GM12878 (cell line): Measurements from ENCODE around the gene ZNF93. TPM values are rescaled to one million over a fixed set of nuclear protein-coding genes. Genes with fewer than 3 reads are reported as not detected.

Experiments
- ATAC-seq: fragments of 200-7000 bp; cut with Tn5 transposase; 3 replicates; pipeline ENCODE4 v1.9.1; 2020; ENCODE audit warnings: mild to moderate bottlenecking, moderate library complexity
- BruUV-seq: library from RNA; stranded (reverse); fragments of 400-500 nt; replicated peaks from 2 replicates; lab custom pipeline; 2021; lab: Mats Ljungman, UMichigan
- CTCF ChIA-PET: fragments of 300-600 bp; sonication (Branson Sonifier 250); formaldehyde crosslinking; extraction: SDS; loops from one replicate; lab custom pipeline; 2021; ENCODE audit warnings: inconsistent platforms; lab: Yijun Ruan, JAX
- POLR2A ChIA-PET: fragments of 350-600 bp; formaldehyde crosslinking; extraction: SDS; loops from one replicate; lab custom pipeline; 2021; ENCODE audit warnings: inconsistent platforms; lab: Charles Lee
- RAD21 ChIA-PET: fragments of 300-600 bp; sonication (Branson Sonifier 250); formaldehyde crosslinking; loops from one replicate; lab custom pipeline; 2023; ENCODE audit warnings: antibody characterized with exemption; ENCODE audit not compliant: unreplicated experiment; lab: Charles Lee
- SMC1A ChIA-PET: fragments of 300-600 bp; sonication (Branson Sonifier 250); formaldehyde crosslinking; loops from one replicate; lab custom pipeline; 2023; ENCODE audit not compliant: unreplicated experiment, uncharacterized antibody; lab: Charles Lee
- DNase-seq: peaks from one replicate; pipeline ENCODE4 v3.0.0-alpha.2; 2011; ENCODE audit warnings: low read depth, low spot score
- FAIRE-seq: peaks from 3 replicates; lab custom pipeline; 2011; peaks lifted over from hg19 to GRCh38; lab: Jason Lieb, UNC
- H2AFZ ChIP-seq: 2 replicates; pipeline ENCODE4 v1.6.0; 2011; ENCODE audit warnings: low read depth, low read length, control low read depth; ENCODE audit not compliant: control insufficient read depth
- H3K27ac ChIP-seq: 2 replicates; pipeline ENCODE4 v1.5.1; 2011; ENCODE audit warnings: control low read depth; ENCODE audit not compliant: control insufficient read depth, insufficient read depth
- H3K27me3 ChIP-seq, 2 experiments: replicated peaks in 1 of 2; 2 replicates each; pipeline versions ENCODE4 v1.6.0 to v1.6.1; 2011; ENCODE audit warnings: low read length in 1 of 2; ENCODE audit not compliant: control insufficient read depth in 2 of 2, insufficient read depth in 2 of 2
- H3K36me3 ChIP-seq, 2 experiments: 2 replicates each; pipeline ENCODE4 v1.5.1; 2011; ENCODE audit warnings: low read length in 1 of 2; ENCODE audit not compliant: control insufficient read depth in 2 of 2, insufficient read depth in 2 of 2
- H3K4me1 ChIP-seq: 2 replicates; pipeline ENCODE4 v1.6.1; 2011; ENCODE audit warnings: mild to moderate bottlenecking, low read length, moderate library complexity, mixed read lengths; ENCODE audit not compliant: control insufficient read depth, insufficient read depth
- H3K4me2 ChIP-seq: 2 replicates; pipeline ENCODE4 v1.6.0; 2011; ENCODE audit warnings: control low read depth; ENCODE audit not compliant: control insufficient read depth, insufficient read depth
- H3K4me3 ChIP-seq: fragments of 200-600 bp; sonication (generic); 2 replicates; pipeline ENCODE4 v1.5.1; 2016
- H3K79me2 ChIP-seq: 2 replicates; pipeline ENCODE4 v1.6.0; 2011; ENCODE audit warnings: low read length; ENCODE audit not compliant: control insufficient read depth, insufficient read depth
- H3K9ac ChIP-seq: 2 replicates; pipeline ENCODE4 v1.8.0; 2011; ENCODE audit warnings: low read length, control low read depth, mixed read lengths; ENCODE audit not compliant: control insufficient read depth, insufficient read depth
- H3K9me3 ChIP-seq: replicated peaks from 3 replicates; pipeline ENCODE4 v1.5.1; 2011; ENCODE audit warnings: mild to moderate bottlenecking, low read length; ENCODE audit not compliant: control insufficient read depth, insufficient read depth
- H4K20me1 ChIP-seq: 2 replicates; pipeline ENCODE4 v1.6.0; 2011; ENCODE audit not compliant: control insufficient read depth, insufficient read depth
- ELK1 ChIP-seq: IDR thresholded peaks from 2 replicates; pipeline ENCODE4 v1.6.1; 2012; ENCODE audit warnings: low read depth, low read length, improper control_type of control experiment
- GABPA ChIP-seq: IDR thresholded peaks from 2 replicates; pipeline ENCODE4 v1.6.1; 2014; ENCODE audit warnings: antibody characterized with exemption, low read depth, mild to moderate bottlenecking, inconsistent platforms
- GATAD2B ChIP-seq: fragments of 450-650 bp; conservative IDR thresholded peaks from 2 replicates; pipeline ENCODE4 v1.6.1; 2017; ENCODE audit warnings: low read depth, mild to moderate bottlenecking, moderate library complexity
- MEF2B ChIP-seq: fragments of 450-650 bp; IDR thresholded peaks from 2 replicates; pipeline ENCODE4 v1.6.1; 2018; ENCODE audit warnings: mild to moderate bottlenecking, moderate library complexity; ENCODE audit not compliant: partially characterized antibody, poor library complexity, severe bottlenecking
- MXI1 ChIP-seq: fragments of 150-350 bp; IDR thresholded peaks from 2 replicates; pipeline ENCODE4 v1.6.1; 2011; ENCODE audit warnings: low read depth, mild to moderate bottlenecking, inconsistent platforms, low read length, improper control_type of control experiment
- PML ChIP-seq: IDR thresholded peaks from 2 replicates; pipeline ENCODE4 v1.6.1; 2012; ENCODE audit warnings: low read length, inconsistent platforms
- RAD21 ChIP-seq: IDR thresholded peaks from 2 replicates; pipeline ENCODE4 v1.6.1; 2011; ENCODE audit warnings: mild to moderate bottlenecking, low read depth, low read length, moderate library complexity; ENCODE audit not compliant: insufficient read depth
- RAD51 ChIP-seq: fragments of 450-650 bp; IDR thresholded peaks from 2 replicates; pipeline ENCODE4 v1.6.1; 2016; ENCODE audit warnings: moderate library complexity, mild to moderate bottlenecking, inconsistent platforms
- RBBP5 ChIP-seq: fragments of 200-600 bp; sonication (generic); conservative IDR thresholded peaks from 2 replicates; pipeline ENCODE4 v1.6.1; 2016
- RELB ChIP-seq: fragments of 450-650 bp; IDR thresholded peaks from 2 replicates; pipeline ENCODE4 v1.6.1; 2017; ENCODE audit warnings: low read depth, mild to moderate bottlenecking, moderate library complexity
- SMARCA5 ChIP-seq: fragments of 450-650 bp; IDR thresholded peaks from 2 replicates; pipeline ENCODE4 v1.6.1; 2017; ENCODE audit warnings: mild to moderate bottlenecking
- SP1 ChIP-seq: IDR thresholded peaks from one replicate; pipeline ENCODE4 v1.6.1; 2011; ENCODE audit warnings: low read depth, low read length
- SUPT20H ChIP-seq: IDR thresholded peaks from 2 replicates; pipeline ENCODE4 v1.6.1; 2011; ENCODE audit warnings: low read depth, mild to moderate bottlenecking, low read length, moderate library complexity, borderline replicate concordance; ENCODE audit not compliant: control insufficient read depth
- ZNF274 ChIP-seq: IDR thresholded peaks from one replicate; pipeline ENCODE4 v1.8.0; 2011; ENCODE audit not compliant: insufficient read length, insufficient read depth
- ZNF622 ChIP-seq: fragments of 450-650 bp; IDR thresholded peaks from 2 replicates; pipeline ENCODE4 v1.6.1; 2017; ENCODE audit warnings: mild to moderate bottlenecking, inconsistent platforms
- WGBS: methylation state at CpG from one replicate; pipeline ENCODE4 v1.1.6; 2016; ENCODE audit warnings: low lambda C conversion rate; ENCODE audit not compliant: insufficient replicate concordance, insufficient coverage; ENCODE audit errors: missing lambda C conversion rate; 5-methylcytosine and 5-hydroxymethylcytosine counted together
- in situ Hi-C: fragments of 300-500 bp; cut with MboI; formaldehyde crosslinking; loops from 9 replicates; pipeline ENCODE4 v1.14.3; 2018; ENCODE audit warnings: mixed read lengths
- intact Hi-C: fragments of 100-400 bp; cut with micrococcal nuclease; formaldehyde crosslinking; loops from one replicate; pipeline ENCODE4 v1.14.2; 2022; ENCODE audit not compliant: unreplicated experiment
- polyA plus RNA-seq, 11 experiments: library from polyadenylated mRNA; depleted of rRNA in 4 of 11; unstranded in 6 of 11; stranded (reverse) in 5 of 11; fragments of >200 nt; fragmentation: Nextera tagmentation in 4 of 11; fragmentation: Illumina TruSeq in 1 of 11; extraction: Ambion mirVana in 4 of 11; extraction: Trizol in 1 of 11; gene quantifications; 1 replicate in 1 of 11; 2 replicates in 10 of 11; pipeline versions ENCODE4 v1.2.1 to v1.2.3, GENCODE V29; 2011 to 2016; ENCODE audit warnings: inconsistent platforms in 2 of 11, missing spikeins in 2 of 11, low read depth in 1 of 11
- total RNA-seq, 4 experiments: library from RNA; depleted of rRNA in 3 of 4; stranded (reverse); fragments of >200 nt in 3 of 4; fragmentation: Illumina TruSeq in 1 of 4; extraction: Trizol in 1 of 4; gene quantifications; 2 replicates each; pipeline versions ENCODE4 v1.2.1 to v1.2.3, GENCODE V29; 2013 to 2021
- TF ChIP-seq, protein P1 (sequence below): fragments of 450-650 bp; IDR thresholded peaks from 2 replicates; pipeline ENCODE4 v1.6.1; 2016; ENCODE audit warnings: mild to moderate bottlenecking
- TF ChIP-seq, protein P2 (sequence below): fragments of 450-650 bp; IDR thresholded peaks from 2 replicates; pipeline ENCODE4 v1.6.1; 2017; ENCODE audit warnings: borderline replicate concordance
- TF ChIP-seq, protein P3 (sequence below): fragments of 450-650 bp; formaldehyde crosslinking; IDR thresholded peaks from 2 replicates; pipeline ENCODE4 v1.4.0; 2022; ENCODE audit warnings: mild to moderate bottlenecking, moderate library complexity

Gene ZNF93
- total and polyA plus RNA-seq, 10 of the 15 experiments (the other 5 are each of a cell fraction or from before 2014, with no cell fraction given): 0.70 to 7.9 (median 1.9) TPM

GRCh38 chr19:19964416-19964815 lies 63.7 kb downstream of the ZNF93 start:
- no peaks in the 10 kb centered on the region for H4K20me1 ChIP-seq
- FAIRE-seq (no peak), DNase-seq (no peak), ATAC-seq (no peak)
- H3K27ac ChIP-seq: no peak overlapping the region
- no peaks in the 10 kb centered on the region for H3K4me1 ChIP-seq
- intact Hi-C loops: no loop called here
- RAD21 ChIA-PET: no interaction called here
- no peak overlapping the region for H3K4me2 ChIP-seq
- no peaks in the 10 kb centered on the region for H3K79me2 ChIP-seq
- H3K4me3 ChIP-seq: no peak overlapping the region
- no peaks in the 10 kb centered on the region; the same call in 2 of the 3 replicates for H3K9me3 ChIP-seq
- no peak overlapping the region for H3K9ac ChIP-seq
- no peaks in the 10 kb centered on the region for H3K36me3 ChIP-seq
- in situ Hi-C loops: no loop called here
- no peaks in the 10 kb centered on the region for H3K27me3 ChIP-seq
- no peak overlapping the region for H2AFZ ChIP-seq
- no TSS peak for BruUV-seq
- CTCF ChIA-PET: no interaction called here
- POLR2A ChIA-PET: no interaction called here
- 51% methylated on average over 7 of the region's 7 CpGs for whole genome bisulfite sequencing
- SMC1A ChIA-PET: no interaction called here
- no peak for TF ChIP-seq MEF2B
- TF ChIP-seq, protein P1, sequence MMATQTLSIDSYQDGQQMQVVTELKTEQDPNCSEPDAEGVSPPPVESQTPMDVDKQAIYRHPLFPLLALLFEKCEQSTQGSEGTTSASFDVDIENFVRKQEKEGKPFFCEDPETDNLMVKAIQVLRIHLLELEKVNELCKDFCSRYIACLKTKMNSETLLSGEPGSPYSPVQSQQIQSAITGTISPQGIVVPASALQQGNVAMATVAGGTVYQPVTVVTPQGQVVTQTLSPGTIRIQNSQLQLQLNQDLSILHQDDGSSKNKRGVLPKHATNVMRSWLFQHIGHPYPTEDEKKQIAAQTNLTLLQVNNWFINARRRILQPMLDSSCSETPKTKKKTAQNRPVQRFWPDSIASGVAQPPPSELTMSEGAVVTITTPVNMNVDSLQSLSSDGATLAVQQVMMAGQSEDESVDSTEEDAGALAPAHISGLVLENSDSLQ: no peak
- no peak for TF ChIP-seq SMARCA5
- no peak for TF ChIP-seq RAD21
- no peak for TF ChIP-seq SP1
- TF ChIP-seq PML: no peak
- no peak for TF ChIP-seq MXI1
- TF ChIP-seq ZNF622: no peak
- TF ChIP-seq, protein P2, sequence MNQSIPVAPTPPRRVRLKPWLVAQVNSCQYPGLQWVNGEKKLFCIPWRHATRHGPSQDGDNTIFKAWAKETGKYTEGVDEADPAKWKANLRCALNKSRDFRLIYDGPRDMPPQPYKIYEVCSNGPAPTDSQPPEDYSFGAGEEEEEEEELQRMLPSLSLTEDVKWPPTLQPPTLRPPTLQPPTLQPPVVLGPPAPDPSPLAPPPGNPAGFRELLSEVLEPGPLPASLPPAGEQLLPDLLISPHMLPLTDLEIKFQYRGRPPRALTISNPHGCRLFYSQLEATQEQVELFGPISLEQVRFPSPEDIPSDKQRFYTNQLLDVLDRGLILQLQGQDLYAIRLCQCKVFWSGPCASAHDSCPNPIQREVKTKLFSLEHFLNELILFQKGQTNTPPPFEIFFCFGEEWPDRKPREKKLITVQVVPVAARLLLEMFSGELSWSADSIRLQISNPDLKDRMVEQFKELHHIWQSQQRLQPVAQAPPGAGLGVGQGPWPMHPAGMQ: no peak
- no peak for TF ChIP-seq GABPA
- no peak for TF ChIP-seq RELB
- no peak for TF ChIP-seq RBBP5
- TF ChIP-seq ZNF274: no peak
- TF ChIP-seq GATAD2B: no peak
- no peak for TF ChIP-seq ELK1
- TF ChIP-seq RAD51: no peak
- TF ChIP-seq, protein P3, sequence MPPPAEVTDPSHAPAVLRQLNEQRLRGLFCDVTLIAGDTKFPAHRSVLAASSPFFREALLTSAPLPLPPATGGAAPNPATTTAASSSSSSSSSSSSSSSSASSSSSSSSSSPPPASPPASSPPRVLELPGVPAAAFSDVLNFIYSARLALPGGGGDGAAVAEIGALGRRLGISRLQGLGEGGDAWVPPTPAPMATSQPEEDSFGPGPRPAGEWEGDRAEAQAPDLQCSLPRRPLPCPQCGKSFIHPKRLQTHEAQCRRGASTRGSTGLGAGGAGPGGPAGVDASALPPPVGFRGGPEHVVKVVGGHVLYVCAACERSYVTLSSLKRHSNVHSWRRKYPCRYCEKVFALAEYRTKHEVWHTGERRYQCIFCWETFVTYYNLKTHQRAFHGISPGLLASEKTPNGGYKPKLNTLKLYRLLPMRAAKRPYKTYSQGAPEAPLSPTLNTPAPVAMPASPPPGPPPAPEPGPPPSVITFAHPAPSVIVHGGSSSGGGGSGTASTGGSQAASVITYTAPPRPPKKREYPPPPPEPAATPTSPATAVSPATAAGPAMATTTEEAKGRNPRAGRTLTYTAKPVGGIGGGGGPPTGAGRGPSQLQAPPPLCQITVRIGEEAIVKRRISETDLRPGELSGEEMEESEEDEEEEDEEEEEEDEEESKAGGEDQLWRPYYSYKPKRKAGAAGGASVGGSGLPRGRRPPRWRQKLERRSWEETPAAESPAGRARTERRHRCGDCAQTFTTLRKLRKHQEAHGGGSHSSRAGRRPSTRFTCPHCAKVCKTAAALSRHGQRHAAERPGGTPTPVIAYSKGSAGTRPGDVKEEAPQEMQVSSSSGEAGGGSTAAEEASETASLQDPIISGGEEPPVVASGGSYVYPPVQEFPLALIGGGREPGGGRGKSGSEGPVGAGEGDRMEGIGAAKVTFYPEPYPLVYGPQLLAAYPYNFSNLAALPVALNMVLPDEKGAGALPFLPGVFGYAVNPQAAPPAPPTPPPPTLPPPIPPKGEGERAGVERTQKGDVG (CRISPR knock-in tag): no peak
- TF ChIP-seq SUPT20H: no peak
